Fibroblast of lung (primary cell): ENCODE results near the gene BCKDK.

ENCODE experiments used
- CTCF ChIP-seq, 2 donors: IDR thresholded peaks in 1 of 2; conservative IDR thresholded peaks in 1 of 2; 1 replicate in 1 of 2; 2 replicates in 1 of 2; pipeline ENCODE4 v1.5.1; 2011 to 2012; ENCODE audit warnings: low read length in 2 of 2, control low read depth in 1 of 2, inconsistent platforms in 1 of 2, low read depth in 1 of 2, mild to moderate bottlenecking in 1 of 2
- EZH2 ChIP-seq: IDR thresholded peaks from 2 replicates; pipeline ENCODE4 v1.5.1; 2012; ENCODE audit warnings: low read length, control low read depth, mild to moderate bottlenecking; ENCODE audit errors: missing control alignments

GRCh38 chr16:31114468-31114867 lies 6.3 kb downstream of the BCKDK start:
- TF ChIP-seq EZH2 (no peak), CTCF (conservative IDR thresholded peaks at IDR 0.05 in 1 of 2, IDR thresholded peaks at IDR 0.05 in 1 of 2; ENCODE audit: low read depth in 1 of 2, low read length in 2 of 2) (no peak)
